ENCODE data around the gene IL17B.

Gene IL17B

GRCh38 chr5:149324641-149325040 is 54.5 kb downstream of the IL17B start:
- DNase-seq (ENCODE audit: low read depth in 2 of 3, low spot score in 2 of 3) = no peak

Data from activated CD8-positive, alpha-beta memory T cell treated with anti-CD3 and anti-CD28 coated beads for 48 hours (primary cell).